GM13977 (cell line): Measurements from ENCODE around the gene LILRB1.
"Not testable (repeated sequence)": the region's sequence is repeated elsewhere in the genome, so short reads cannot be mapped to it uniquely, and the experiment has no call there.

Experiments used
- DNase-seq: peaks from one replicate; pipeline ENCODE4 v3.0.0; 2012; ENCODE audit warnings: low spot score
- CTCF ChIP-seq: IDR thresholded peaks from 2 replicates; pipeline ENCODE4 v1.5.1; 2012; ENCODE audit warnings: mild to moderate bottlenecking, control low read depth; ENCODE audit not compliant: insufficient read depth; ENCODE audit errors: extremely low read depth, missing control alignments
- in situ Hi-C: fragments of 300-500 bp; cut with MboI; formaldehyde crosslinking; loops from one replicate; pipeline ENCODE4 v1.12.0; 2022; ENCODE audit warnings: low sequenced_read_pairs, low pct_unique_long_range_greater_than_20kb, mixed read lengths, inconsistent platforms; ENCODE audit not compliant: unreplicated experiment

LILRB1 gene

GRCh38 chr19:54677217-54677616 is 46.9 kb downstream of the LILRB1 start:
- TF ChIP-seq CTCF: no peak
- DNase-seq: no peak
- in situ Hi-C loops: no loop called here

DNA sequence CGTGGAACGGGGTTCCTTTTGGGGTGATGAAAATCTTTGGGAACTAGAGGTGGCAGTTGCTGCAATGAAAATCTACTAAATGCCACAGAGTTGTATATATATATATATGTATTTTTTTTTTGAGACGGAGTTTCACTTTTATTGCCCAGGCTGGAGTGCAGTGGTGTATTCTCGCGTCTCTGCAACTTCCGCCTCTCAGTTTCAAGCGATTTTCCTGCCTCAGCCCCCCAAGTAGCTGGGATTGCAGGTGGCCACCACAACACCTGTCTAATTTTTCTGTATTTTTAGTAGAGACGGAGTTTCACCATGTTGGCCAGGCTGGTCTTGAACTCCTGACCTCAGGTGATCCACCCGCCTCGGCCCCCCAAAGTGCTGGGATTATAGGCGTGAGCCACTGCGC is 51.3 kb downstream of the LILRB1 start:
- DNase-seq, in situ Hi-C loops: not testable (repeated sequence)

GRCh38 chr19:54682306-54682856 is 52.1 kb downstream of the LILRB1 start:
- DNase-seq: no peak

GRCh38 chr19:54684527-54684926 is 54.2 kb downstream of the LILRB1 start:
- in situ Hi-C loops: no loop called here
- TF ChIP-seq CTCF: no peak
- DNase-seq: no peak

More at GRCh38 chr19:54682306-54682856, 52.1 kb downstream of the LILRB1 start:
- in situ Hi-C loops: no loop called here
- no peak for TF ChIP-seq CTCF
